KMS-11 (cell line): ENCODE data around the gene ADAMTS15.

Experiments
- H2AFZ ChIP-seq: fragments of 200-600 bp; sonication (generic); 2 replicates; pipeline ENCODE4 v1.6.1; 2016; ENCODE audit warnings: antibody characterized with exemption, mixed run types, low read depth
- H3K27ac ChIP-seq: fragments of 200-600 bp; sonication (generic); 2 replicates; pipeline ENCODE4 v1.6.1; 2016; ENCODE audit warnings: mild to moderate bottlenecking, mixed run types
- H3K27me3 ChIP-seq: fragments of 200-600 bp; sonication (generic); 2 replicates; pipeline ENCODE4 v1.6.1; 2017; ENCODE audit warnings: mild to moderate bottlenecking, low read depth, mixed run types, moderate library complexity; ENCODE audit not compliant: insufficient read depth
- H3K36me3 ChIP-seq: fragments of 200-600 bp; sonication (generic); 2 replicates; pipeline ENCODE4 v1.6.1; 2017; ENCODE audit warnings: mild to moderate bottlenecking, mixed run types; ENCODE audit not compliant: insufficient read depth
- H3K4me1 ChIP-seq: fragments of 200-600 bp; sonication (generic); 2 replicates; pipeline ENCODE4 v1.6.1; 2016; ENCODE audit warnings: mild to moderate bottlenecking, low read depth, mixed run types; ENCODE audit not compliant: poor library complexity, severe bottlenecking
- H3K4me2 ChIP-seq: fragments of 200-600 bp; sonication (generic); 2 replicates; pipeline ENCODE4 v1.7.0; 2016; ENCODE audit warnings: mild to moderate bottlenecking, mixed run types
- H3K4me3 ChIP-seq: fragments of 200-600 bp; sonication (generic); IDR thresholded peaks from 2 replicates; pipeline ENCODE4 v1.6.1; 2017; ENCODE audit warnings: low read depth, low read length, mixed read lengths; ENCODE audit not compliant: insufficient read depth
- H3K79me2 ChIP-seq: fragments of 200-600 bp; sonication (generic); 2 replicates; pipeline ENCODE4 v1.6.1; 2016; ENCODE audit warnings: low read depth, mixed run types; ENCODE audit not compliant: insufficient read depth
- H3K9ac ChIP-seq: fragments of 200-600 bp; sonication (generic); 2 replicates; pipeline ENCODE4 v1.6.1; 2016; ENCODE audit warnings: mild to moderate bottlenecking, mixed run types
- H4K20me1 ChIP-seq: fragments of 200-600 bp; sonication (generic); 2 replicates; pipeline ENCODE4 v1.6.1; 2016; ENCODE audit warnings: mild to moderate bottlenecking, mixed run types; ENCODE audit not compliant: insufficient read depth
- CTCF ChIP-seq: fragments of 200-600 bp; sonication (generic); conservative IDR thresholded peaks from 2 replicates; pipeline ENCODE4 v1.6.1; 2017; ENCODE audit warnings: low read depth, mild to moderate bottlenecking, antibody characterized with exemption, low read length, moderate library complexity, mixed read lengths

ADAMTS15 gene

GRCh38 chr11:130413405-130414106, 34.9 kb upstream of the ADAMTS15 start:
- no peaks in the 10 kb centered on the region for H3K79me2 ChIP-seq
- H2AFZ ChIP-seq, result no peak overlapping the region
- no peak overlapping the region for H3K4me2 ChIP-seq

GRCh38 chr11:130414107-130415080, 34.1 kb upstream of the ADAMTS15 start:
- Histone ChIP-seq H3K27me3 (no peaks in the 10 kb centered on the region), H3K4me1 (no peaks in the 10 kb centered on the region), H4K20me1 (no peaks in the 10 kb centered on the region), H3K9ac (no peak overlapping the region), H3K4me2 (no peak overlapping the region), H2AFZ (no peak overlapping the region), H3K36me3 (no peaks in the 10 kb centered on the region), H3K27ac (no peak overlapping the region), H3K4me3 (no peak overlapping the region), H3K79me2 (no peaks in the 10 kb centered on the region)
- TF ChIP-seq CTCF, result no peak

More at GRCh38 chr11:130413405-130414106, 34.9 kb upstream of the ADAMTS15 start:
- Histone ChIP-seq H4K20me1 (no peaks in the 10 kb centered on the region), H3K27me3 (no peaks in the 10 kb centered on the region), H3K9ac (no peak overlapping the region), H3K27ac (no peak overlapping the region), H3K4me3 (no peak overlapping the region), H3K4me1 (no peaks in the 10 kb centered on the region), H3K36me3 (no peaks in the 10 kb centered on the region)
- no peak for TF ChIP-seq CTCF

- Histone ChIP-seq H3K27me3 (no peaks in the 10 kb centered on the region), H2AFZ (no peak overlapping the region), H3K79me2 (no peaks in the 10 kb centered on the region), H3K4me1 (no peaks in the 10 kb centered on the region), H3K9ac (no peak overlapping the region), H3K36me3 (no peaks in the 10 kb centered on the region), H3K4me3 (no peak overlapping the region), H3K27ac (no peak overlapping the region), H4K20me1 (no peaks in the 10 kb centered on the region), H3K4me2 (no peak overlapping the region)
- no peak for TF ChIP-seq CTCF
These were observed 32.5 kb upstream of the ADAMTS15 start for GRCh38 chr11:130415731-130416529.

GRCh38 chr11:130416530-130416882, 31.9 kb upstream of the ADAMTS15 start:
- no peaks in the 10 kb centered on the region for H3K4me1 ChIP-seq
- H3K27ac ChIP-seq, result no peak overlapping the region
- no peaks in the 10 kb centered on the region for H3K36me3 ChIP-seq
- H3K4me3 ChIP-seq, result no peak overlapping the region
- H4K20me1 ChIP-seq, result no peaks in the 10 kb centered on the region
- H3K27me3 ChIP-seq, result no peaks in the 10 kb centered on the region
- H3K9ac ChIP-seq, result no peak overlapping the region
- no peak for TF ChIP-seq CTCF
- no peak overlapping the region for H3K4me2 ChIP-seq
- no peaks in the 10 kb centered on the region for H3K79me2 ChIP-seq
- no peak overlapping the region for H2AFZ ChIP-seq
